ENCODE data around the gene TARBP1.

Gene TARBP1

GRCh38 chr1:234479310-234479559, 256 bp upstream of the TARBP1 start:
- H3K4me3 ChIP-seq (ENCODE audit: control insufficient read depth, low read depth, low read length) = peak overlapping the region; percentile 59
- no peak for DNase-seq (ENCODE audit: low read depth)
- TF ChIP-seq, protein P1, sequence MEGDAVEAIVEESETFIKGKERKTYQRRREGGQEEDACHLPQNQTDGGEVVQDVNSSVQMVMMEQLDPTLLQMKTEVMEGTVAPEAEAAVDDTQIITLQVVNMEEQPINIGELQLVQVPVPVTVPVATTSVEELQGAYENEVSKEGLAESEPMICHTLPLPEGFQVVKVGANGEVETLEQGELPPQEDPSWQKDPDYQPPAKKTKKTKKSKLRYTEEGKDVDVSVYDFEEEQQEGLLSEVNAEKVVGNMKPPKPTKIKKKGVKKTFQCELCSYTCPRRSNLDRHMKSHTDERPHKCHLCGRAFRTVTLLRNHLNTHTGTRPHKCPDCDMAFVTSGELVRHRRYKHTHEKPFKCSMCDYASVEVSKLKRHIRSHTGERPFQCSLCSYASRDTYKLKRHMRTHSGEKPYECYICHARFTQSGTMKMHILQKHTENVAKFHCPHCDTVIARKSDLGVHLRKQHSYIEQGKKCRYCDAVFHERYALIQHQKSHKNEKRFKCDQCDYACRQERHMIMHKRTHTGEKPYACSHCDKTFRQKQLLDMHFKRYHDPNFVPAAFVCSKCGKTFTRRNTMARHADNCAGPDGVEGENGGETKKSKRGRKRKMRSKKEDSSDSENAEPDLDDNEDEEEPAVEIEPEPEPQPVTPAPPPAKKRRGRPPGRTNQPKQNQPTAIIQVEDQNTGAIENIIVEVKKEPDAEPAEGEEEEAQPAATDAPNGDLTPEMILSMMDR (IDR thresholded peaks at IDR 0.05; ENCODE audit: control insufficient read depth, insufficient read depth, low read depth, low read length, missing control alignments) = no peak

- no peak for DNase-seq (ENCODE audit: low read depth)
- TF ChIP-seq, protein P1 (IDR thresholded peaks at IDR 0.05; ENCODE audit: control insufficient read depth, insufficient read depth, low read depth, low read length, missing control alignments) = no peak
- H3K4me3 ChIP-seq (ENCODE audit: control insufficient read depth, low read depth, low read length) = peak overlapping the region; percentile 66
These were observed 863 bp downstream of the TARBP1 start for GRCh38 chr1:234478152-234478480.

GRCh38 chr1:234477386-234478151, 1.4 kb downstream of the TARBP1 start:
- H3K4me3 ChIP-seq (ENCODE audit: control insufficient read depth, low read depth, low read length) = peak overlapping the region; percentile 66
- no peak for DNase-seq (ENCODE audit: low read depth)
- TF ChIP-seq, protein P1 (IDR thresholded peaks at IDR 0.05; ENCODE audit: control insufficient read depth, insufficient read depth, low read depth, low read length, missing control alignments) = no peak

GRCh38 chr1:234476172-234476571, 2.8 kb downstream of the TARBP1 start:
- TF ChIP-seq, protein P1 (IDR thresholded peaks at IDR 0.05; ENCODE audit: control insufficient read depth, insufficient read depth, low read depth, low read length, missing control alignments) = no peak
- no peak overlapping the region for H3K4me3 ChIP-seq (ENCODE audit: control insufficient read depth, low read depth, low read length)
- DNase-seq (ENCODE audit: low read depth) = no peak

GRCh38 chr1:234475167-234475793, 3.7 kb downstream of the TARBP1 start:
- DNase-seq (ENCODE audit: low read depth) = no peak
- no peak overlapping the region for H3K4me3 ChIP-seq (ENCODE audit: control insufficient read depth, low read depth, low read length)
- TF ChIP-seq, protein P1 (IDR thresholded peaks at IDR 0.05; ENCODE audit: control insufficient read depth, insufficient read depth, low read depth, low read length, missing control alignments) = no peak

- H3K4me3 ChIP-seq (ENCODE audit: control insufficient read depth, low read depth, low read length) = no peak overlapping the region
- DNase-seq (ENCODE audit: low read depth) = no peak
- TF ChIP-seq, protein P1 (IDR thresholded peaks at IDR 0.05; ENCODE audit: control insufficient read depth, insufficient read depth, low read depth, low read length, missing control alignments) = no peak
These were observed 4.6 kb downstream of the TARBP1 start for GRCh38 chr1:234474375-234474774.
